ENCODE data around the gene IP6K1.
"Not testable (repeated sequence)": the region's sequence is repeated elsewhere in the genome, so short reads cannot be mapped to it uniquely, and the experiment has no call there.

IP6K1 gene

GRCh38 chr3:49793486-49794085, 7.2 kb upstream of the IP6K1 start:
- no peak for DNase-seq

- no peak for DNase-seq
These were observed 6.2 kb upstream of the IP6K1 start for GRCh38 chr3:49792371-49793150.

DNA sequence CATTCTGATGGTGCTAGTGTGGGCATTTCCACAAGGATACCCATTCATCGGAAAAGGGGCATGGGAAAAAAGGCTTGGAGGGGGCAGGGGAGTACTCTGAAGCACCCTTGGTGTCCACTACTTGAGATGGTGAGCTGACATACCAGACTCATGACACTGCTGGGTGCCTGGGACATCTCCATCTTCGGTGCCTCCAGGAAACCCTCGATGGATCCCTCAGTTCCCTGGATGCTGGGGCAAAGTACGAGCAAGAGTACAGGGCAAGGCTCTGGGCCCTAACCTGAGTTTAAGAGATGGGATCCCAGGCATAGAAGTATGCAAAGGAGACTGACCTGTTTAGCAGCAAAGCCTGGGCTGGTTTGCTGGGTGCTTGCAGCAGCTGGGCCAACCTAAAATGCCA, 5.2 kb upstream of the IP6K1 start:
- no peak for DNase-seq

DNA sequence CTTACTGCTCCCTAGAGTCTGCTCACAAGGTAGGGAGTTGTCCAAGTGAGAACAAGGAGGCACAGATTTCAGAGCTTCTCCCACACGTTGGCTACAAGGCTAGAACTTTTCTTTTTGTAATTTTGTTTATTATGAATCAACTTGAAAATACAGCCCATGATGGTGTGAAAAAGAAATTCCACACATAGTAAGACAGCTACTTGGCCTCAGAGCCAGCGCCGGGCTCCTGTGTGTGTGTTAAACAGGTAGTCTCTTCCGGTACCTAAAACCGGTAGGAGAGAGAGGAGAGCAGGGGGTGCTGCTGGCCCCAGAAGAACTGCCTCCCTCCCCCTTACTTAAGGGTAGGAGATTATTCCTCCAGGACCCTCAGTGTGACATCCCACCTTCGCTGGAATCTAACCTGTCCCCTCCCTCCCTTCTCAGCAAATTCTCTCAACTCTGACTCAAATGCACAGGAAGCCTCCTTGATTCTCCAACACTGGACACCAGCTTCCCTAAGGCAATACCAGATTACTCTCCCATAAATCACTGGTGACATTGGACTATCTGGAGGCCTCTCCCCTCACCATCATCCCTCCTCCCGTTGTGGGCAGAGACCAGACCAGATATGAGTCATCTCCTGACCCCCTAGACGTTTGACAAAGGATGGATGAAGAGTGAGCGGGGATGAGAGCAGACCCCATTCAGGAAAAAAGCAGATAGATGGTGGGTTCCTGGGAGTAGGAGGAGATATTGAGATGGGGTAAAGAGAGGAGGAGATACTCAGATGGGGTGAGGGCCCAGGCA, 4.5 kb upstream of the IP6K1 start:
- DNase-seq: no peak

DNA sequence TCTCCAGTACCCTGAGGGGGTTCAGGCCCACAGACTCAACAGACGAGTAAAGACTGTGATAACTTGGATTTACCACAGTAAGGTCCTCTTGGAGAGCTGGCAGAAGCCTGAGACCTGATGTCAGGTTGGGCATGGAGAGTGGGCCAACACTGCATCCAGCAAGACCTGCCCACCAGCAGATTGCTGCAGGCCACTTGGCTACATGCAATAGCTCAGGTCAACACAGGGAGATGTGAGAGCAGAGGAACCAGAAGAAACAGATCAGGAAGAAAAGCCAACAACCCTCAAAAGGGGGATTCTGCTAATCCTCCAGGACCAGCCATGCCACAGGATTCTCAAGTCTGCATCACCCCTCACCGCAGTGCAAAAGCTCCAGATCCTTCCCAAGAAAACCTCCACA, 1.7 kb upstream of the IP6K1 start:
- no peak for DNase-seq

DNA sequence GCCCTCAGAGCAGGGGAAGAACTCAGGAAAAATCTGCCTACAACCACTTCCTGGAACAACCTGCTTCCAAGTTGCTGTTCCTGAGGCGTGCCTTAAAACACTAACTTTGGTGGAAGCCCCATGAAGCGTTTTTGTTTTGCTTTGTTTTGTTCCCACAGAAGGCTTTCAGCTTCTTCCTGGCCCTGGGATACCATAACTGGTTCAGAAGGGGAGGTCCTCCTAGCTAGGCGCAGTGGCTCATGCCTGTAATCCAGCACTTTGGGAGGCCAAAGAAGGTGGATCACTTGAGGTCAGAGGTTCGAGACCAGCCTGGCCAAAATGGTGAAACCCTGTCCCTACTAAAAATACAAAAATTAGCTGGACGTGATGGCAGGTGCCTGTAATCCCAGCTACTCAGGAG, 1.2 kb upstream of the IP6K1 start:
- DNase-seq: no peak

GRCh38 chr3:49787182-49787464, 781 bp upstream of the IP6K1 start:
- DNase-seq: no peak

GRCh38 chr3:49785565-49786356, 581 bp downstream of the IP6K1 start:
- DNase-seq: no peak

DNA sequence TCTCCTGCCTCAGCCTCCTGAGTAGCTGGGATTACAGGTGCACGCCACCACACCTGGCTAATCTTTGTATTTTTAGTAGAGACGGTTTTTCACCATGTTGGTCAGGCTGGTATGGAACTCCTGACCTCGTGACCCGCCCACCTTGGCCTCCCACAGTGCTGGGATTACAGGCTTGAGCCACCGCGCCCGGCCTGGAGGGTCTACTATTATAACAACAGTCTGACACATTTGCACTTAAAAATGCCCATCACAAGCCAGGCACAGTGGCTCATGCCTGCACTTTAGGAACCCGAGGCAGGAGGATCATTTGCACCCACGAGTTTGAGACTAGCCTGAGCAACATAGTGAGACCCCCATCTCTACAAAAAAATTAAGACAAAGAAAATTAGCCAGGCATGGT, 4.1 kb downstream of the IP6K1 start:
- DNase-seq: not testable (repeated sequence)

- DNase-seq: no peak
These were observed 4.7 kb downstream of the IP6K1 start for GRCh38 chr3:49781415-49782199.

DNA sequence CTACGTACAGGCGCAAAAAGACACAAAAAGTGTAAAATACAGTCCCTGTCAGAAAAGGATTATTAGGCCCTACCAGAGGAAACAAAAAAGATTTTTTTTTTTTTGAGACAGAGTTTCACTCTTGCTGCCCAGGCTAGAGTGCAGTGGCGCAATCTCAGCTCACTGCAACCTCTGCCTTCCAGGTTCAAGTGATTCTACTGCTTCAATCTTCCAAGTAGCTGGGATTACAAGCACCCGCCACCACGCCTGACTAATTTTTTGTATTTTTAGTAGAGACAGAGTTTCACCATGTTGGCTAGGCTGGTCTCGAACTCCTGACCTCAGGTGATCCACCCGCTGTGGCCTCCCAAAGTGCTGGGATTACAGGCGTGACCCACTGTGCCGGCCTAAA, 5.4 kb downstream of the IP6K1 start:
- DNase-seq: not testable (repeated sequence)

- no peak for DNase-seq
These were observed 6.0 kb downstream of the IP6K1 start for GRCh38 chr3:49780080-49780974.

DNA sequence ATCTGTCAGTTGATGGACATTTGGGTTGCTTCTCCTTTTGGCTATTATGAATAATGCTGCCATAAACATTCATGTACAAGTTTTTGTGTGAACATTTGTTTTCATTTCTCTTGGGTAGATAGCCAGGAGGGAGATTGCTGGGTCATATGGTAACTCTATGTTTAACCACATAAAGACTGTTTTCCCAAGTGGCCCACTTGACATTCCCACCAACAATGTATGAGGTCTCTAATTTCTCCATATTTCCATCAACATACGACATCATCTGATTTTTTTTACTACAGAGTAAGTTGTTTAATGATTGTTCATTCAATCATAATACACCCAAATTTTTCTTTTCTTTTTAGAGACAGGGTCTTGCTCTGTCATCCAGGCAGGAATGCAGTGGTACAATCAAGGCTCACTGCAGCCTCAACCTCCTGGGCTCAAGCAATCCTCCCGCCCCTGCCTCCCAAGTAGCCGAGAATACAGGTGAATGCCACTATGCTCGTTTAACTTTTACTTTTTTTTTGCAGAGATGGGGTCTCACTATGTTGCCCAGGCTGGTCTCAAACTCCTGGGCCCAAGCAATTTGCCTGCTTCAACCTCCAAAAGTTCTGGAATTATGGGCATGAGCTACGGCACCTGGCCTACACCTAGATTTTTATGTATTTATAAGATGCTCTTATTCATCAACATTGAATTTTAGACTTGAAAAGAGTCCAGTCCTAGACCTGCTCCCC, 6.8 kb downstream of the IP6K1 start:
- no peak for DNase-seq

GRCh38 chr3:49776101-49776500, 10.2 kb downstream of the IP6K1 start:
- DNase-seq: not testable (repeated sequence)

- DNase-seq: no peak
These were observed 10.8 kb downstream of the IP6K1 start for GRCh38 chr3:49775538-49775937.

DNA sequence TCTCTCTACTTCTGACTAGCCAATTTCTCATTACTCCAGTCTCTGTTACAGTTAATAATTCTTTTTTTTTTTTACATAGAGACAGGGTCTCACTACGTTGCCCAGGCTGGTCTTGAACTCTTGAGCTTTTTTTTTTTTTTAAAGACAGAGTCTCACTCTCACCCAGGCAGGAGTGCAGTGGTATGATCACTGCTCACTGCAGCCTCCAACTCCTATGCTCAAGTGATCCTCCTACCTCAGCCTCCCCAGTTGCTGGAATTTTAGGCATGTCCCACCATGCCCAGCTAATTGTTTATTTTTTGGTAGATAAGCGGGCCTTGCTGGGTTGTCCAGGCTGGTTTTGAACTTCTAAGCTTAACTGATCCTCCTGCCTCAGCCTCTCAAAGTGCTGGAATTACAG, 13.6 kb downstream of the IP6K1 start:
- no peak for DNase-seq

DNA sequence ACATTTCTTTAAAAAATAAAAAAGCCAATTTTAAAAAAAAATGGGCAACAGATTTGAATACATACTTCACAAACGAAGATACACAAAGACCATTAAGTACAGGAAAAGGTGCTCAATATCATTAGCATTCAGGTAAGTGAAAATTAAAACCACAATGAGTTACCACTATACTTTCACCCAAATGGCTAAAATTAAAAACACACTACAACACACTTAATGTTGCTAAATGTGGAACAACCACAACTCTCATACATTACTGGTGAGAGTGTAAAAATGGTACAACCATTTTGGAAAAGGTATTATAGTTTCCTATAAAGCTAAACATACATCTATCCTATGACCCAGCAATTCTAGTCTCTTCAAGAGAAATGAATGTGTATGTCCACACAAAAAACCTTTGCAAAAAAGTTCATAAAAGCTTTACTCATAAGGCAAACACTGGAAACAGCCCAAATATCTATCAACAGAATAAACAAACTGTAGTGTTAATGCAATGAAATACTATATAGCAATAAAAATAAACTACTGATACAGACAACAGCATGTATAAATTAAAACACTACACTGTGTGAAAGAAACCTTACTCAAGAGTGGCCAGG, 14.9 kb downstream of the IP6K1 start:
- no peak for DNase-seq

DNA sequence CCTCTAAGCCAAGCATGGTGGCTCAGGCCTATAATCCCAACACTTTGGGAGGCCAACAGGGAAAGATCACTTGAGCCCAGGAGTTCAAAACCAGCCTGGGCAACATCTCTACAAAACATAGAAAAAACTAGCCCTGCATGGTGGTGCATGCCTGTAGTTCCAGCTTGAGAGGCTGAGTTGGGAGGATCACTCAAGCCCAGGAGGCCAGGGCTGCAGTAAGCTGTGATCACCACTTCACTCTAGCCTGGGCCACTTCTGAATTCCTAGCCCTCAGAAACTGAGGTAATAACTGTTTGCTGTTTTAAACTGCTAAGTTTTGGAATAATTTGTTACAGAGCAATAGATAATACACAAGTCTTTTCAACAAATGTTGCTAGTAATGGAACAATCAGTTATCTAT, 16.4 kb downstream of the IP6K1 start:
- no peak for DNase-seq

- DNase-seq: no peak
These were observed 16.9 kb downstream of the IP6K1 start for GRCh38 chr3:49769286-49769915.

- no peak for DNase-seq
These were observed 22.4 kb downstream of the IP6K1 start for GRCh38 chr3:49763981-49764380.
